ENCODE results near the gene CYP4F8. TPM values are rescaled to one million over a fixed set of nuclear protein-coding genes. Genes with fewer than 3 reads are reported as not detected.

CYP4F8 gene
- total and polyA plus RNA-seq, 2 of the 8 experiments (the other 6 are each of a cell fraction or from before 2014, with no cell fraction given): not detected

GRCh38 chr19:15584095-15584494 is 30.9 kb upstream of the CYP4F8 start (continued):
- TF ChIP-seq HDAC2 (IDR thresholded peaks at IDR 0.05; ENCODE audit: borderline replicate concordance in 1 of 2, low read depth in 2 of 2, low read length in 2 of 2) (no peak), BRCA1 (IDR thresholded peaks at IDR 0.05; ENCODE audit: low read depth, low read length) (no peak), USF2 (IDR thresholded peaks at IDR 0.05; ENCODE audit: low read length) (no peak), CHD1 (IDR thresholded peaks at IDR 0.05; ENCODE audit: low read depth, low read length) (no peak), PHF8 (conservative IDR thresholded peaks at IDR 0.05; ENCODE audit: low read depth, low read length) (no peak), EGR1 (IDR thresholded peaks at IDR 0.05; ENCODE audit: borderline replicate concordance, low read depth, low read length) (no peak), CREB1 (IDR thresholded peaks at IDR 0.05) (no peak)
- TF ChIP-seq, protein P1, sequence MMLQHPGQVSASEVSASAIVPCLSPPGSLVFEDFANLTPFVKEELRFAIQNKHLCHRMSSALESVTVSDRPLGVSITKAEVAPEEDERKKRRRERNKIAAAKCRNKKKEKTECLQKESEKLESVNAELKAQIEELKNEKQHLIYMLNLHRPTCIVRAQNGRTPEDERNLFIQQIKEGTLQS (IDR thresholded peaks at IDR 0.05; ENCODE audit: insufficient read depth, low read depth, low read length): no peak
